DMS79 treated with DMSO at 0.1 percent for 48 hours (cell line): ENCODE data around the gene ZNF672.

Experiments used
- DNase-seq: peaks from one replicate; lab custom pipeline; 2025; lab: John Stamatoyannopoulos, UW

ZNF672 gene

GRCh38 chr1:248890549-248891498 is 52.8 kb downstream of the ZNF672 start:
- no peak for DNase-seq

GRCh38 chr1:248891758-248892157 is 53.7 kb downstream of the ZNF672 start:
- no peak for DNase-seq

- no peak for DNase-seq
These were observed 54.6 kb downstream of the ZNF672 start for GRCh38 chr1:248892590-248892989.

GRCh38 chr1:248894837-248895236 is 56.8 kb downstream of the ZNF672 start:
- no peak for DNase-seq

GRCh38 chr1:248897412-248898337 is 59.7 kb downstream of the ZNF672 start:
- no peak for DNase-seq
